ENCODE data around the gene NECTIN1. TPM values are rescaled to one million over a fixed set of nuclear protein-coding genes. Genes with fewer than 3 reads are reported as not detected.

Gene NECTIN1
- polyA plus RNA-seq, 10 donors, result 16.1 to 41.4 (median 22.9) TPM

DNA sequence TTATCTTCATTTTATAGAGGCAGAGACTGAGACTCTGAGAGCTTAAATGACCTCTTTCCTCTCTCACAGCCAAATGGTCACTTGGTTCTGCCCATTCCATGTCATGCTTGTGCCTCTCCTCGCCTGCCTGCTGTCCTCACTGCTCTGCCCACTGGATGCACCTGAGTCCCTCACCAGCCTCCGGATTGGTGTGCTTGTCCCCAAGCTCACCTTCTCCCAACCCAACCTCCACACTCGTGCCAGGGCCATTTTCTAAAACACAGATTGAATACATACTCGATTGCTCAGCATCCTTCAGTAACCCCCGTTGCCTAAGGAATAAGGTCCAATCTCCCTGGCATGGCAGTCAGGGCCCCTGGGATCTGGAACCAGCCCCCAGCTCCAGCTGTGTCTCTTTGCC lies 28.4 kb upstream of the NECTIN1 start:
- no peak for DNase-seq

DNA sequence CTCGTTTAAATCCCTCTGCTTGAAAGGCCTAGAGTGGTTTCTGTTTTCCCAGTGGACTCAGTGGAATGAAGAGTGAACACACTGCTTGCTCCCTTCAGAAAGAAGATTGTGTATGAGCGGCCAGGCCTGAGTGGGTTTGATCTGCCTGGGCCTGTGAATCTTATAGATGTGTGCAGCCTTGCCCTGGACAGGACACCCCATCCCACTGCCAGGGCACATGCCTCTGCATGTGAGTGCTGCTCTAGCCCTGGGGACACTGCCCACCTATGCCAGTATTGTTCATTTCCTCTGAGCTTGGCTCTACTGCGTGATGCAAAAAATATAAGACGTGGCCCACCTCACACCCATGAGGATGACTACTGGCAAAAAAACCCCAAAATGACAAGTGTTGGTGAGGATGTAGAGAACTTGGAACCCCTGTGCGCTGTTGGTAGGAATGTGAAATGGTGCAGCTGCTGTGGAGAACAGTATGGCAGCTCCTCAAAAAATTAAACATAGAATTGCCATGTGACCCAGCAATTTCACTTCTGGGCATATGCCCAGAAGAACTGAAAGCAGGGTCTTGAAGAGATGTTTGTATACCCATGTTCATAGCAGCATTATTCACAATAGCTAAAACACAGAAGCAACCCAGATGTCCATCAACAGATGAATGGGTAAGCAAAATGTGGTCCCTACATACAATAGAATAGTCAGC lies 27.3 kb upstream of the NECTIN1 start:
- no peak for DNase-seq

DNA sequence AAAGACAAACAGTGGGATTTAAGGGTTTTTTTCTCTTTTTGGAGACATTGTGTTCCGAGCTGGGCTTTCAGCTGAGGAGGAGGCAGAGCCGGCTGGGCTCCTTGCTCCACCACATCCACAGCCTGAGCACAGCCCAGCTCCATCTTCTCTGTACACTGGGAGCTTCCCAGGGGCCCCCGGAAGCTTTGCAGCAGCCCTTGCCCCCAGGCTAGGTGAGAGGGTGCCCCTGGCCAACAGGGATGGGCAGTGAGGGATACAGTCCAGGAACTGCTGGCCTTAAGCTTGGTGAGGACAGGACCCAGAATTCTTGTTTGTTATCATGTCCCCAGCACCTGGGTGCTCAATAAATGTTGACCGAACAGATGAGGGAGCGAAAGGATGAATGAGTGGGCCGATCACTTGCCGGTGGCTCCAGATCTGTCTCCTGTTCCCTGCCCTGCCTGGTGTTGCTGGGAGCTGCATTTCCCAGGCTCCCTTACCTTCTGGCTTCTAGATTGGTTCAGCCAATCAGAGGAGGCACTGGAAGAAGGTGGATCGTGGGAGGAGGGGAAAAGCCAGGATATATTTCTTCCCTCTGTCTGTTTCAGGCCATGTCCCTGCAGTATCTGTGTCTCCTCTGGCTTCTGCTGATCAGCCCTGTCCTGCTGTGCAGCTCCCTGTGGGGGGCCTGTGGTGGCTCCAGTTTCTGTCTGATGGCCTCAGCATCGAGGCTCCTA lies 26.5 kb upstream of the NECTIN1 start:
- DNase-seq, result no peak

DNA sequence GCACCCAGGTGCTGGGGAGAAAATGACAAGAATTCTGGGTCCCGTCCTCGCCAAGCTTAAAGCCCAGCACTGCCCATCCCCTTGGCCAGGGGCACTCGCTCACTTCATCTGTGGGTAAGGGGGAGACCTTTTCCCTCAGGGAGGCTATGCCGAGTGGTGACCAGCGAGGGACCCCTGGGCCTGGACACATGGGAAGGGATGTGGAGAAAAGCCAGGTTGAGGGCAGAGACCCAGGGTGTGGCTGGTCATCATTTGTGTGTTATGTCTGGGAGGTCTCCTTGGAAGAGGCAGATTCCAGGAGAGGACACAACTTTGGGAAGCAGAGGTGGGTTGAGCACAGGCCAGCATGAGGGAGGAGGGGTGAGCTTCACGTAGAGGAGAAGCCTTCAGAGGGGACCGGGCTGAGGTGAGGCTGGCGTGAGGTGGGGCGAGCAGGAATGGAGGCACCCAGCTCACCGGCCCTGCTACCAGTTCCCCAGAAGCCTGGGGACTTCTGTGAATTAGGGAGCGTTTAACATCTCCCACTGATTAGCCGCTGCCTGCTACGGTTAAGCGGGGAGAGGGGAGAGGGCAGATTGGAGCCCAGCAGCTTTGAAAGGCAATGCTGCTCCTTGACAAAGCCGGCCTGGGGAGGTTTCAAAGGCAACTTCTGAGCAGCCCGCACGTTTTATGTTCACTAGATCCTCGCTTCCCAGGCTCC lies 25.8 kb upstream of the NECTIN1 start:
- no peak for DNase-seq

DNA sequence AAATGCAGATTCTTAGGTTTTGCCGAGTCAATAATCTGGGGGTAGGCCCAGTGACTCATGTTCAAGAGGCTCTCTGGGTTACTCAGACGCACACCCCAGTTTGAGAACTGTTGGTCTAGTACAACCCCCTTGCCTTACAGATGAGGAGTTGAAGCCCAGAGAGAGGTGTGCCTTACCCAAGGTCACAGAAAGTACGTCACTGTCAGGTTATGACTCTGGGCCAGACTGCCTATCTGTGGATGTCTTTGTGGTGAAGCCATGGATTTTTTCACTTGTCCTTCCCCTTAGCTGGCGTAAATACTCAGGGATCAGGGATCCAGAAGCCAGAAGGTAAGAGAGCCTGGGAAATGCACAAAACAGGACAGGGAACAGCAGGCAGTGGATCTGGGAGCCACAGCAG lies 25.2 kb upstream of the NECTIN1 start:
- DNase-seq, result no peak

DNA sequence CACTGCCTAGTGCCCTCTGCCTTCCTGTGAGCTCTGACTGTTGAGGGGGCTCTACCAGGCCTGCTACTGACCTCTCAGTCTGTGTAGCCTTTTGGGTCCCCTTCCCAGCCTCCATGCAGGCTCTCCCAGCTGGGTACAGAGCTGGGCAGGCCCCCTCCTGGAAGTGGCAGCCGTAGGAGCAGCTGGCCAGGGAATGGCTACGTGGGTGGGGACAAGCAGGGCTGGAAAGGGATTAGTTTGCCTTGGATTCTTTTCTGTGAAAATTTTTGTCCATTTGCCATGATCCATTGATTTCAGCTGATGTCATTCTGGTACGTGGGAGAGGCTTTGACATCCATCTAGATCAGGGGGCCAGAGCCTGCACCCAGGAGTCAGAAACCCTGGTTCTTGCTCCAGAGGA lies 23.9 kb upstream of the NECTIN1 start:
- peak in 1 of 3 donors; percentile 70 for DNase-seq

DNA sequence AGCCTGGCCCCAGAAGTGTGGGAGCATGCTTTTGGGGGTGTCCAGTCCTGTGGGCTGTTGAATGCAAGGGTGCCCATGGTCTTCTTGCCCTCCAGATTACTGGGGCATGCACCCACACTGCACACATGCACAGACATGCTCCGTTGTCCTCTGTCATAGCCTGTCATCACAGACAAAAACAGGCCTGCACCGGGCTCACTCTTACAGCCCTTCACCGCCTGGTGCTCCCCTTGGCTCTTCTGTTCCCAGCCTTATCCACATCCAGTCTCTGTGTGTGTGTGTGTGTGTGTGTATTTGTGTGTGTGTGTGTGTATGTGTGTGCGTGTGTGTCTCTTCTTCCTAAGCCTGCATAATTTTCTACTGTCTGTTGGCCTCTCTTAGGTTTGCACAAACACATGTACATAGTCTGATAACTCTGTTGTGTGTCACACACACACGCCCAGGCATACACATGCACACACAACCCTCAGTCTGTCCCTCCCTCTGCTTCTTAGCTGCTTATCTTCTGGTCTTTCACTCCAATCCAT lies 23.4 kb upstream of the NECTIN1 start:
- no peak for DNase-seq

DNA sequence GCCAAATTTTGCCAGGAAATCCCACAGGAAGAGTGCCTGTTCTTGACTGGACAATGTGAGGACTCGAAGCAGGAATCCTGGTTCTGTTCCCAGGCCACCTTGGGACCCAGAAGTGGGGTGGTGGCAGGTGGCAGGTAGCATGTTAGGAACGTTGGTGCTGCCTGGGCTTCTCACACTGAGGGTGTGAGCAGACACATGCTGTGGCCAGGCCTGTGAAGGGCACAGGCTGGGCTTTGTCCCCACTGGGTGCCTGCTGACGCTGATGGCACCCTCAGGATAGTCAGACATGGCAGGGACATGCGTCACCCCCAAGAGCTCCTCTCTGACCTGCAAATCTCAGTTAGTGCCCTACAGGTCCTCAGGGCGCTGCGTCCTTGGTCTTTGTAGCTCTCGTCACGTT lies 21.1 kb upstream of the NECTIN1 start:
- no peak for DNase-seq

DNA sequence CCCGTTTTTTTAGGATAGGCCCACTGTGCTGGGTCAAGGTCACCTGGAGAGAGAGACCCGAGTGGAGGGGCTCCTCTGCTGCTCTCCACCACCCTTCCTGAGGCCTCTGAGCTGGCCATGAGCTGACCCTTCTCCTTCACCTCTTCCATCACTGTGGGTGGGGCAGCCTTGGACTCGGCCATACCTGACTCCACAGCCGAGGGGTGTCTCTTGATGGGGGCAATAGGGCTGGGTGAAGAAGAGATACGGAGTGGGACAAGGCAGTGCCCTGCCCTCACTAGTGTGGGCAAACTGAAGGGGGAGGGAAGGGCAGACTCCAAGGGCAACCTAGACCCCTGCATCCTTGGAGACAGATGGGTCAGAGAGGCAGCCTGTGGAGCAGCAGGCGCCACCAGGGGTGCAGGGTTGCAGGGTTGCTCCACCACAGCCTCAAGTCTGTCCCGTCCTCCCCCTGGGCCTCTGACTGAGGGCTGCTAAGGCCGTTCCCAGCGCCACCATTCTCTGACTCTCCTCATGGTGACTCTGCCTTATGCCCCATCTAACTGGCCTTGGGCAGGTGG lies 20.1 kb upstream of the NECTIN1 start:
- no peak for DNase-seq

DNA sequence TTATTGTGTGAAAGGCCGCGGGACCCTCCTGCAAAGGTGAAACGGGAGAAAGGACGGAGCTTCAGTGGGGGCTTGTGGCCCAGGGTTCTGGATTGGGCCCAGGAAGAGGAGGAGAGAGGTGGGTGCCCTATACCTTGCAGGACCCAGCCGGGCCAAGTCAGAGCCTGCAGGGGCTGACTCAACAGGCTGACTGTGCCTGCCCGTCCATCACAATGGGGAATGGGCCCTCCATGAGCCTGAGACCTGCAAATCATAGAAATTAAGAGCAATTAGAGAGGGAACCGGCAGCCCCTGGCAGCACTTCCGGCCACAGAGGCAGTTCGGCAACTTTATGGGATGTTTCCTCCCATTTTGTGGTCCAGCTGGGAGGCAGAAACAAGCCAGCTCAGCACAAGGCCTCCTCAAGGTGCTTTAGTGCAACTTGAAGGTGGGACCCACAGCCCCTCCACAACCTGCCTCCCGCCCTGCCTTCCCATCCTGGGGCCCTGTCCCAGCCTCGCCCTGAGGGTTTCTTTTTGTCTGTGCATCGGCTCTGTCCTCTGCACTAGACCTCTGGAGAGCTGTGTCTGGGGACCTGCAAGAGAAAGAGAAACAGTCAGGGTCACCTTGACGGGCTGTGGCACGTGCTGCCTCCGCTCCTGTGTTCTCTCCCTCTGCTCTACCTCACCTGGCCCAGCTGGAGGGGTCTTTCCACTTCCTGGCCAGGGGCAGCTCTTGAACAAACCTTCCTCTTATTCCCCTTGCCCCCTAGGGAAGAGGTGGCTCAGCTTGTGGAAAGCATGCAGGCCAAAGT lies 19.1 kb upstream of the NECTIN1 start:
- no peak for DNase-seq

DNA sequence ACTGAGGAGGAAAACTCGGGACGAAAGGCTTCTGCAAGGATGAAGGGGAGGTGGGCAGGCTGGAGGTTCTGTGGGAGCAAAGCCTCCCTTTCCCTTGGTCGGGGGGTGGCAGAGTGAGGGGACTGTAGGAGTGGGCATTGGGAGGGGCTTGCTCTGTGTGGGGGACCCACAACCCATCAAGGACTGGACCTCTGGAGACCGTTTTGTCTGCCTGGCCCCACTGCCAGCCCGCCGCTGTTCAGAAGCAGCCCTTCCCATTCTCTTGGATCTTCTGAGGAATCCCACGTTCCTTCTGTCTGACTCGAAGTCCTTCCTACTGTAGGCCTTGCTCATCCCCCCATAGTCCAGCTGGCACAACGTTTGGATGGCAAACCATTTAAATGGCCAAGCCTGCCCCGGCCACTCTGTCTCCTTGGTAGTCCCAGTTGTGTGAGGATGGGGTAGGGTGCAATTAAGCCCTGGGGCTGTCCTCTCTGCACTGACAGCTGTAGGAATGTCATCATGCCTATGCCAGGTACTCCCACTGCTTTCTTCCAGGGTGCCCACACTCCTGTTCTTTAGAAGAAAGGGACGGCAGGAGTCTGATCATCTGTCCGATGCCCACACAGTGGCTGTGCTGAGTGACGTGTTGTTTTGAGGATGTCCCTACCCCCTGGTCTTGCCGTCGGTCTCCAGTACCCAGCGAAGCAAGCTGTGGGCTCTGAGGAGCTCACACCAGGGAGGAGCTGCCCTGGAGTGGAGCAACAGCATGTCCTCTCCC lies 17.0 kb upstream of the NECTIN1 start:
- DNase-seq, result no peak

DNA sequence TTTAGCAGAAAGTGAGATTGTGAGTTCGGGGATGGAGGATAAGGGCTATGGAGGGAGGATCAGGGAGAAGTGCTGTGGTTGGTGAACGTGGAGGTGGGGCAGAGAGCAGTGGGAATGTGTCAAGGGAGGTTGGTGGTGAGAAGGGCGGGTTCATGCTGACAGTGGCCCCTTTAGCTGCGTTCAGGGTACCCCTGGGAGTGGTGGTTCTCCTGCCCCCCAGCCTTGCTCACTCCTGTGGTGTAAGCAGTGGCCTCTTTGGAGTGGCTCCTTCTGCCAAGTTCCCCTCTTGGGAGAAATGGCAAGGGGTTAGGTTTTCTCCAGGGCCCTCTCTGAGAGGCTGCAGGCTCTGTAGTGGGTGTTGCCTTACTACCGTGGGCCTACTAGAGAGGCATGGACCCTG lies 16.1 kb upstream of the NECTIN1 start:
- no peak for DNase-seq

DNA sequence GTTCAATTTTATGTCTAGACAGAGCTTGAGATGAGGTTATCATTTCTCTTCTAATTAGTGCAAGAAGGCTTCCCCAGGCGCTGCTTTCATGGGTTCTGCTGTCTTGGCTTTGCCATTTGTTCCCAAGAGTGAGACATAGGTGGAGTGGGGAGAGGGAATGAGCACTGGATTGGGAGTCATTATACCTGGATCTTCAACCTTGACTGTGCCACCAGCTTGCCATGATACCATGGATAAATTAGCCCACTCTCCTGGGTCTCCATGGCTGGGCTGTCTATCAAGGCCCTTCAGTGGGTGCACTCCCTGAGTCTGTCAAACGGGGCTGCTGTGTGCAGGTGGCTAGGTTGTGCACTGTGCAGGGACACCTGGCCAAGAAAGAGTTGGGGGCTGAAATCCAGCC lies 15.6 kb upstream of the NECTIN1 start:
- no peak for DNase-seq

DNA sequence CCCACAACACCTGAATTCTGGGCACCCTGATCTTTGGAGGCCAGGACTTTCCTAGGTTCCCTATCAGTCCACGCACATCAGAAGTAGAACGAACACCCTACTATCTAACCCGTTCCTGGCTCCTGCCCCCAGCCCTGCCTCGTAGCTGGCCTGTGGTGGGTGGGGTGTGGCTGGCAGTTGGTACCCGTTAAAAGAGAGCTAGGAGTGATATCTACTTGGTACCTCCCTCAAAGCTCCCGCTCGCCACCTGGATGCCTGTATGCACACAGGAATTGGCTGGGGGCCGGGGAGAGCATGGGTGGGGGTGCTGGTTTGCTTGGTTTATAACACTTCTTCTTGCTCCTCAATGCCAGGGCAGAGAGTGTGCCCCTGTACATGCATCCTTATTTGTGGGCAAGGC lies 14.0 kb upstream of the NECTIN1 start:
- DNase-seq, result no peak

DNA sequence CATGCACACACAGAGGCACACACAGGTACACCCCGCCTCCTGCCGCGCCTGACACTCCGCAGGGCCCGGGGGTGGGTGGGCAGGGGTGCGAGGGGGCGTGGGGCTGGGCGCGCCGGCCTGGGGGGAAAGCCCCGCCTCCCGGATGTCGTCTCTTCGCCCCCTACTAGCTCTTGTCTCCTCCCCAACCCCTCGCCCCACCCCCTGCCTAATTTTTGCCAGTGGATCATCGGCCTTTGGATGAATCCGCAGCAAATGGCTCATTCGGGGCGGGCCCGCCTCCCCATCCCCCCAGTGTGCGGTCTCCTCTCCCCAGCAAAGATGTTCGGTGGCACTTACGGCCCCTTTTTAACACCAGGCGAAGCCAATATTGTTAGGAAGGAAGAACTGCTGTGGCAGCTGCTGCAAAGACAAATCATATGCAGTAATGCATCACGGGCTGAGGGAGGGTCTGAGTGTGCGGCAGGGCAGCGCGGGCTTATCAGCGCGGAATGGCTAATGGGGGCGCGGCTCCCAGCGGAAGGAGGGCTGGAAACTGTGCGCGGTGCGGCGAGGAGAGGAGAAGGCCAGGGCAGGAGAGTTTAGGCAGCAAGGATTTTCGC lies 13.4 kb upstream of the NECTIN1 start:
- DNase-seq, result peak; percentile 42 to 78 (median 47)

DNA sequence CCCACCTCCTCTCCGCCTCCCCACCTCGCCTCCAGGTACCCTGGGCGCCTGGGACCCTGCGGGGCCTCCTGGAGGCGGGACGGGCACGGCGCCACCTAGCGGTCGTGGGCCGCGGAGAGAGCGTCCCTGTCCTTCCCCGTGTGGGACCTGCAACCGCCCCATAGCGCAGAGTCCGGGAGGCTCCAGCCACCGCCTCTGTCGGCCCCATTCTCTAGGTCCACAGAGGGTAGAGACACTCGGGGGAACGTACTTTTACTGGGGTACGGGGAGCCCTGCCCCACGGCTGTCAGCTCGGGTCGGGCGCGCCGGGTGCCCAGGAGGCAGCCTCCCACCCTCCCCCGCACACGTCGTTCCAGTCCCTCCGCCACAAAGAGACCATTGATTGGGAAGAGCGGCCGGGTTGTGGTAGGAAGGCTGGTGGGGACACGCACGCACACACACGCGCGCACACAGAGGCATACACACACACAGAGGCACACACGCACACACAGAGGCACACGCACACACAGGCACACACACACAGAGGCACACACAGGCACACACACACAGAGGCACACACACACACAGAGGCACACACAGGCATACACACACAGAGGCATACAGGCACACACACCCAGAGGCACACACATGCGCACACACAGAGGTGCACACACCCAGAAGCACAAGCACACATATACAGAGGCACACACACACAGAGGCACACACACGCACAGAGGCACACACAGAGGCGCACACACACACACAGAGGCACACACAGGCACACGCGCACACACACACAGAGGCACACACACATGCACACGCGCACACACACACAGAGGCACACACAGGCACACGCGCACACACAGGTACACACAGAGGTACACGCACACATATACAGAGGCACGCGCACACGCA lies 12.6 kb upstream of the NECTIN1 start:
- DNase-seq, result peak in 1 of 3 donors; percentile 58

DNA sequence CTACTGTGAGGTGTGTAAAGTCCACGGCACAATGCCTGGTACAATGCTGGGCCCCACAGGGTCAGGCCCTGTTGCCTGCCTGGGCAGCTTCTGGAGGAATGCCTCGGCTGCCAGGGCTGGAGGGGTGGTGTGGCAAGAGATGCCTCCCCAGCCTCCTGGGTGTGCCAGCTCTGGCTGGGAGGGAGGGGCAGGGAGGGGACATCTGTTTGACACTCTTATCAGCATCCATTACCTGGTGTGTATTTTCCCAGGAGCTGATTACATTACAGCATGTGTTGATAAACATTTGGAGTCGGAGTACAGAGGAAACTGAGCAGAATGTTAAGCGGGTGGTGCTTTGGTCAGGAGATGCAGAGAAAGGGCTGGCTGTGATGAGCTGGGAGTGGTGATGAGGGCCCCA lies 11.0 kb upstream of the NECTIN1 start:
- no peak for DNase-seq

DNA sequence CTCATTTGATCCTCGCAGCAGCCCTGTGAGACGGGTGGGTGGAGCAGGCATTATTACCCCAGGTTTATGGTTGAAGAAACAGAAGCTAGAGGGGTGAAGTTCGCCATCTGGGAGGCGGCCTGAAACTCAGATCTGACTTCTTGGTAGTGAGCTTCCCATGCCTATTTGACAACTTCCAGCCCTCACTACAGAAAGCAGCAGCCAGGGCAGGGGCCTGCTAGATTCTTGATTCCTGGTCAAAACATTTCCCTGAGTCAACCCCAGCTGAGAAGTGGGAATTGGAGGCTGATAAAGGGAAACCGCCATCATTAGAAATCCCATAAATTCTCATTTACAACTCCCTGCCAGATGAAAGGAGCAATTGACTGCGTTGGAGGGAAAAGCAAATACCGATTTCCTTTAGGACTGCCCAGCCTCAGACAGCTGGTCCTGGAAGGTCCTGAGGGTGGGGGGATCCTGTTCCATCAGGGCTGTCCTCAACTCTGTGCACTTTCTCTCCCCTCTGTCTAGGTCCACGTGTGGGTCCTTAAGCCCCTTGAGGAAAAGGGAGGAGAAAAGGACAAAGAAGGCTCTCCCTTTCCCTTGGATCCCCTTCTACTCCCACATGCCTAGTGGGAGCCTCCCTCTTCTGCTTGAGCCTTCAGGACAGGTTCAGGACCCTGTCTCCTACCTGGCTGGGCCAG lies 10.2 kb upstream of the NECTIN1 start:
- no peak for DNase-seq

DNA sequence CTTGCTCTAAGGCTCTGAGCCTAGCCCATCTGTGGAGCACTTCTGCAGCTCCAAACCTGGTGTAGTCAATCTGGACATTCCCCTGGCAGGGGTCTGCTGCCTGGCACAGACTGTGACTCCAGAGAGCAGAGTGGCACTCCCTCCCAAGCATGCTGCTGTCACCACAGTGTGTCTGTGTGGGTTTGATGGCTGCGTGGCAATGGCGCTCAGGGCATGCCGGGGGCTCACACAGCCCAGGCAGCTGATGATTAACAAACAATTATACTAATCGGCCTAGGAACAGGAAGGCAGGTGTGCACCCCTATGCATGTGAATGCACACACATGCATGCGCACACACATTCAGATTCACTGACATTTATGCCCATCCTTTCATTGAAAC lies 9.0 kb upstream of the NECTIN1 start:
- no peak for DNase-seq

Measured in muscle of back (tissue), 11 donors.